HEK293 (cell line): ENCODE measurements around the gene ZNF385C.

Experiments used
- CTCF ChIA-PET: fragments of 350-600 bp; formaldehyde crosslinking; extraction: SDS; loops from one replicate; lab custom pipeline; 2021; ENCODE audit warnings: antibody characterized with exemption; lab: Yijun Ruan, JAX
- POLR2A ChIA-PET: fragments of 300-600 bp; formaldehyde crosslinking; extraction: SDS; loops from one replicate; lab custom pipeline; 2020; ENCODE audit warnings: antibody characterized with exemption, inconsistent platforms; lab: Yijun Ruan, JAX
- H3K27ac ChIP-seq: fragments of 200-500 bp; sonication (Bioruptor generic); 2 replicates; pipeline ENCODE4 v1.5.1; 2014; ENCODE audit warnings: low read depth, low read length, control low read depth, inconsistent platforms; ENCODE audit errors: extremely low read depth
- H3K36me3 ChIP-seq, 2 experiments: fragments of 200-500 bp in 1 of 2; sonication (Bioruptor generic) in 1 of 2; 1 replicate in 1 of 2; 2 replicates in 1 of 2; pipeline ENCODE4 v1.5.1; 2014 to 2017; ENCODE audit warnings: inconsistent platforms in 2 of 2, low read length in 2 of 2; ENCODE audit not compliant: control insufficient read depth in 2 of 2, insufficient read depth in 1 of 2
- H3K4me1 ChIP-seq: fragments of 200-500 bp; sonication (Bioruptor generic); 2 replicates; pipeline ENCODE4 v1.5.1; 2014; ENCODE audit warnings: mild to moderate bottlenecking, low read length, inconsistent platforms; ENCODE audit not compliant: control insufficient read depth, insufficient read depth
- H3K4me3 ChIP-seq: 2 replicates; pipeline ENCODE4 v1.5.1; 2011; ENCODE audit warnings: low read depth, mild to moderate bottlenecking, control low read depth, low read length, moderate library complexity
- H3K9me3 ChIP-seq: fragments of 200-500 bp; sonication (Bioruptor generic); 2 replicates; pipeline ENCODE4 v1.5.1; 2014; ENCODE audit warnings: low read depth, low read length, inconsistent platforms; ENCODE audit not compliant: control insufficient read depth, insufficient read depth
- AEBP2 ChIP-seq: fragments of 450-650 bp; formaldehyde crosslinking; IDR thresholded peaks from 2 replicates; pipeline ENCODE4 v1.5.1; 2016; ENCODE audit warnings: missing biosample characterization, missing genetic modification characterization, borderline replicate concordance
- EGR2 ChIP-seq: fragments of 450-650 bp; formaldehyde crosslinking; IDR thresholded peaks from 2 replicates; pipeline ENCODE4 v1.5.1; 2016; ENCODE audit warnings: low read depth, missing biosample characterization, missing genetic modification characterization
- GLIS2 ChIP-seq: fragments of 450-650 bp; formaldehyde crosslinking; IDR thresholded peaks from 2 replicates; pipeline ENCODE4 v1.5.1; 2016; ENCODE audit warnings: missing biosample characterization, missing genetic modification characterization
- IKZF3 ChIP-seq: fragments of 450-650 bp; IDR thresholded peaks from 2 replicates; pipeline ENCODE4 v1.5.0; 2018; ENCODE audit warnings: missing biosample characterization, mild to moderate bottlenecking, missing genetic modification characterization, moderate library complexity
- TCF7L2 ChIP-seq: IDR thresholded peaks from 2 replicates; pipeline ENCODE4 v1.6.1; 2011; ENCODE audit warnings: low read depth, mild to moderate bottlenecking, inconsistent platforms, low read length, moderate library complexity, borderline replicate concordance
- ZBTB11 ChIP-seq: fragments of 450-650 bp; formaldehyde crosslinking; conservative IDR thresholded peaks from 2 replicates; pipeline ENCODE4 v1.5.1; 2016; ENCODE audit warnings: low read depth, missing biosample characterization, missing genetic modification characterization
- ZBTB20 ChIP-seq: fragments of 450-650 bp; formaldehyde crosslinking; IDR thresholded peaks from 2 replicates; pipeline ENCODE4 v1.5.1; 2016; ENCODE audit warnings: missing biosample characterization, missing genetic modification characterization
- ZNF10 ChIP-seq: fragments of 450-650 bp; formaldehyde crosslinking; IDR thresholded peaks from 2 replicates; pipeline ENCODE4 v1.5.1; 2017; ENCODE audit warnings: missing biosample characterization, missing genetic modification characterization
- ZNF112 ChIP-seq: fragments of 450-650 bp; formaldehyde crosslinking; IDR thresholded peaks from 2 replicates; pipeline ENCODE4 v1.5.0; 2017; ENCODE audit warnings: missing biosample characterization, missing genetic modification characterization
- ZNF146 ChIP-seq: fragments of 450-650 bp; formaldehyde crosslinking; IDR thresholded peaks from 2 replicates; pipeline ENCODE4 v1.5.1; 2016; ENCODE audit warnings: missing biosample characterization, missing genetic modification characterization
- ZNF18 ChIP-seq: fragments of 450-650 bp; formaldehyde crosslinking; IDR thresholded peaks from 2 replicates; pipeline ENCODE4 v1.5.1; 2016; ENCODE audit warnings: missing biosample characterization, missing genetic modification characterization
- ZNF26 ChIP-seq: fragments of 450-650 bp; formaldehyde crosslinking; IDR thresholded peaks from 2 replicates; pipeline ENCODE4 v1.5.1; 2016; ENCODE audit warnings: missing biosample characterization, missing genetic modification characterization
- ZNF341 ChIP-seq: fragments of 450-650 bp; formaldehyde crosslinking; IDR thresholded peaks from 2 replicates; pipeline ENCODE4; 2016; ENCODE audit warnings: low read depth, missing biosample characterization, missing genetic modification characterization
- ZNF600 ChIP-seq: fragments of 450-650 bp; formaldehyde crosslinking; IDR thresholded peaks from 2 replicates; pipeline ENCODE4 v1.5.1; 2016; ENCODE audit warnings: missing biosample characterization, missing genetic modification characterization
- ZNF660 ChIP-seq: fragments of 450-650 bp; IDR thresholded peaks from 2 replicates; pipeline ENCODE4 v1.5.1; 2018; ENCODE audit warnings: missing biosample characterization, mild to moderate bottlenecking, missing genetic modification characterization
- ZNF692 ChIP-seq: fragments of 450-650 bp; formaldehyde crosslinking; IDR thresholded peaks from 2 replicates; pipeline ENCODE4 v1.5.1; 2016; ENCODE audit warnings: missing biosample characterization, missing genetic modification characterization
- ZNF776 ChIP-seq: fragments of 450-650 bp; formaldehyde crosslinking; IDR thresholded peaks from 2 replicates; pipeline ENCODE4 v1.5.0; 2017; ENCODE audit warnings: missing biosample characterization, missing genetic modification characterization, borderline replicate concordance
- ZSCAN18 ChIP-seq: fragments of 450-650 bp; formaldehyde crosslinking; IDR thresholded peaks from 2 replicates; pipeline ENCODE4 v1.5.1; 2016; ENCODE audit warnings: missing biosample characterization, missing genetic modification characterization
- ZSCAN5A ChIP-seq: fragments of 450-650 bp; formaldehyde crosslinking; IDR thresholded peaks from 2 replicates; pipeline ENCODE4 v1.5.1; 2016; ENCODE audit warnings: missing biosample characterization, missing genetic modification characterization

Gene ZNF385C

GRCh38 chr17:42051645-42052044, 46.6 kb downstream of the ZNF385C start:
- ChIA-PET CTCF (interaction anchor here (0.6 to 1.5 kb wide), 11 partner anchors 17 to 351 kb away, joined by 3 to 11 read pairs (median 4); partner anchors contain the start of gene NKIRAS2), POLR2A (interaction anchor here (1.0 to 1.1 kb wide), 2 partner anchors 24 to 32 kb away, joined by 3 to 4 read pairs; partner anchors contain the start of gene NKIRAS2)
- H3K9me3 ChIP-seq = no peaks in the 10 kb centered on the region
- H3K4me3 ChIP-seq = no peak overlapping the region
- no peak overlapping the region; the same call in 1 of the 2 replicates for H3K27ac ChIP-seq
- TF ChIP-seq ZBTB11 = no peak
- peak; percentile 72 for TF ChIP-seq ZNF600 (tag by site-specific recombination)
- no peaks in the 10 kb centered on the region; the same call in 1 of the 2 replicates for H3K4me1 ChIP-seq
- no peaks in the 10 kb centered on the region for H3K36me3 ChIP-seq

- H3K4me3 ChIP-seq = peak overlapping the region; percentile 50
- CTCF ChIA-PET = interaction anchor here (0.6 to 1.5 kb wide), 14 partner anchors 15 to 352 kb away, joined by 3 to 11 read pairs (median 4); partner anchors contain the start of gene NKIRAS2
- TF ChIP-seq ZNF692 = no peak
- no peak for TF ChIP-seq ZNF146 (tag by site-specific recombination)
- TF ChIP-seq ZNF26 (tag by site-specific recombination) = no peak
- TF ChIP-seq ZBTB20 = peak; percentile 18; the same call in 1 of the 2 replicates
- TF ChIP-seq ZNF776 (tag by site-specific recombination) = no peak
- no peak for TF ChIP-seq ZNF660 (tag by site-specific recombination)
- TF ChIP-seq TCF7L2 = no peak
- no peak for TF ChIP-seq ZNF341
- no peak for TF ChIP-seq AEBP2 (tag by site-specific recombination)
- TF ChIP-seq IKZF3 (tag by site-specific recombination) = peak; percentile 47
- TF ChIP-seq ZNF18 (tag by site-specific recombination) = no peak
- no peak for TF ChIP-seq ZSCAN18
- TF ChIP-seq ZNF112 (tag by site-specific recombination) = no peak
- TF ChIP-seq ZNF600 (tag by site-specific recombination) = 0 out of 2 replicates have a peak, but pooled peaks have one; percentile 12
- TF ChIP-seq ZSCAN5A = no peak
- no peak for TF ChIP-seq GLIS2
- TF ChIP-seq ZNF10 (tag by site-specific recombination) = no peak
- TF ChIP-seq EGR2 (tag by site-specific recombination) = peak; percentile 76
Measured at GRCh38 chr17:42051013-42051400, 47.3 kb downstream of the ZNF385C start.

More at GRCh38 chr17:42051013-42051400, 47.3 kb downstream of the ZNF385C start:
- POLR2A ChIA-PET = interaction anchor here (0.7 to 1.1 kb wide), 3 partner anchors 24 to 57 kb away, joined by 3 to 4 read pairs (median 3); partner anchors contain the start of gene NKIRAS2
- no peaks in the 10 kb centered on the region for H3K36me3 ChIP-seq
- H3K9me3 ChIP-seq = no peaks in the 10 kb centered on the region
- H3K4me1 ChIP-seq = no peaks in the 10 kb centered on the region; the same call in 1 of the 2 replicates
- peak overlapping the region; percentile 30; the same call in 1 of the 2 replicates for H3K27ac ChIP-seq
